Nephron progenitor cell (in vitro differentiated cells): ENCODE data around the gene DNAJC6.

Experiments used
- DNase-seq: peaks from one replicate; pipeline ENCODE4 v3.0.0; 2021
- H3K27ac Mint-ChIP-seq: 2 replicates; pipeline ENCODE4 v1.8.0; 2021; ENCODE audit warnings: mild to moderate bottlenecking, moderate library complexity, mixed read lengths
- H3K27me3 Mint-ChIP-seq: 2 replicates; pipeline ENCODE4 v1.8.0; 2021; ENCODE audit warnings: mild to moderate bottlenecking, low read depth, mixed read lengths; ENCODE audit not compliant: poor library complexity
- H3K36me3 Mint-ChIP-seq: 2 replicates; pipeline ENCODE4 v1.8.0; 2021; ENCODE audit warnings: low read depth, mixed read lengths
- H3K4me1 Mint-ChIP-seq: 2 replicates; pipeline ENCODE4 v1.8.0; 2021; ENCODE audit warnings: mixed read lengths
- H3K4me3 Mint-ChIP-seq: 2 replicates; pipeline ENCODE4 v1.8.0; 2021; ENCODE audit warnings: mild to moderate bottlenecking, moderate library complexity, mixed read lengths
- H3K9me3 Mint-ChIP-seq: 2 replicates; pipeline ENCODE4 v1.8.0; 2021; ENCODE audit warnings: mild to moderate bottlenecking, moderate library complexity, mixed read lengths
- TF ChIP-seq, protein P1 (sequence below): fragments of 200-600 bp; sonication (generic); IDR thresholded peaks from 2 replicates; pipeline ENCODE4 v1.5.0; 2021; ENCODE audit warnings: antibody characterized with exemption

DNAJC6 gene

DNA sequence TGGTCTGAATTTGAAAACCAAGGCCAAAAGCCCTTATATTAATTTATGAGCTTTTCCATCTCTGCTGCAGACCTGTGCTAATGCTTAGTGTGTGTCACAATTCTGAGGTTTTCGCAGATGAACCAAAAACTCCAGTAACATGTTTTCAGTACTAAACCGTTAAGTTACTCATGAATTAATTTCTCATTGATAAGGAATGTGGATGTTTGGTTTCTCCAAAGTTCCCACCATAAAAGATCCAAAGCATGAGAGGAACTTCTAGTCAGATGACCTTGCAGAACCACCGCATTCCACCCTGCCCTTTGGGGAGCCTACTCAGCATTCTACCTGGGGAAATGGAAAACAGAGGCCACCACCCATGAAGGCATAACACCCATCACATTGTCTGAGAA is 103.6 kb downstream of the DNAJC6 start:
- TF ChIP-seq, protein P1, sequence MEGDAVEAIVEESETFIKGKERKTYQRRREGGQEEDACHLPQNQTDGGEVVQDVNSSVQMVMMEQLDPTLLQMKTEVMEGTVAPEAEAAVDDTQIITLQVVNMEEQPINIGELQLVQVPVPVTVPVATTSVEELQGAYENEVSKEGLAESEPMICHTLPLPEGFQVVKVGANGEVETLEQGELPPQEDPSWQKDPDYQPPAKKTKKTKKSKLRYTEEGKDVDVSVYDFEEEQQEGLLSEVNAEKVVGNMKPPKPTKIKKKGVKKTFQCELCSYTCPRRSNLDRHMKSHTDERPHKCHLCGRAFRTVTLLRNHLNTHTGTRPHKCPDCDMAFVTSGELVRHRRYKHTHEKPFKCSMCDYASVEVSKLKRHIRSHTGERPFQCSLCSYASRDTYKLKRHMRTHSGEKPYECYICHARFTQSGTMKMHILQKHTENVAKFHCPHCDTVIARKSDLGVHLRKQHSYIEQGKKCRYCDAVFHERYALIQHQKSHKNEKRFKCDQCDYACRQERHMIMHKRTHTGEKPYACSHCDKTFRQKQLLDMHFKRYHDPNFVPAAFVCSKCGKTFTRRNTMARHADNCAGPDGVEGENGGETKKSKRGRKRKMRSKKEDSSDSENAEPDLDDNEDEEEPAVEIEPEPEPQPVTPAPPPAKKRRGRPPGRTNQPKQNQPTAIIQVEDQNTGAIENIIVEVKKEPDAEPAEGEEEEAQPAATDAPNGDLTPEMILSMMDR: no peak
- H3K36me3 Mint-ChIP-seq: no peaks in the 10 kb centered on the region
- H3K4me3 Mint-ChIP-seq: no peak overlapping the region
- peaks cover 13% of the 10 kb centered on the region for H3K27me3 Mint-ChIP-seq
- H3K9me3 Mint-ChIP-seq: no peaks in the 10 kb centered on the region
- H3K27ac Mint-ChIP-seq: no peak overlapping the region
- no peak for DNase-seq
- no peaks in the 10 kb centered on the region for H3K4me1 Mint-ChIP-seq

DNA sequence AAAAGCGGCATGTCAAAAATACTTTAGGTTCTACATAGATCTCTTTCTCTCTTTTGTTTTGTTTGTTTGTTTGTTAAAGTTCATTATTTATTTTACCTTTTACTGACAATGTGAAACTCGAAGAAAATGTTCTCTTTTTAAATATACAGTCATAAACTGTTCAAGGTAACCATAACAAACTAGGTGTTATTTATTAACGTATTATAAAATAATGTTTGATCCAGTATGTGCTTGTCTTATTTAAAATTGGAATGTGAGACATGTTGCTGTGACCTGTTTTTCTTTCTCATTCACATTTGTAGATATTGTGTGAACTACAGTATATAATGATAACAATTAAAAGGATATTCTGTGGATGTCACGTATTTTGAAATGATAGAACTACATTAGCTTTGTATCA is 105.2 kb downstream of the DNAJC6 start:
- Mint-ChIP-seq H3K36me3 (no peaks in the 10 kb centered on the region), H3K4me3 (no peak overlapping the region), H3K4me1 (peaks cover 9% of the 10 kb centered on the region), H3K9me3 (peaks cover 9% of the 10 kb centered on the region), H3K27ac (no peak overlapping the region), H3K27me3 (peaks cover 16% of the 10 kb centered on the region)
- TF ChIP-seq, protein P1: no peak
- no peak for DNase-seq

DNA sequence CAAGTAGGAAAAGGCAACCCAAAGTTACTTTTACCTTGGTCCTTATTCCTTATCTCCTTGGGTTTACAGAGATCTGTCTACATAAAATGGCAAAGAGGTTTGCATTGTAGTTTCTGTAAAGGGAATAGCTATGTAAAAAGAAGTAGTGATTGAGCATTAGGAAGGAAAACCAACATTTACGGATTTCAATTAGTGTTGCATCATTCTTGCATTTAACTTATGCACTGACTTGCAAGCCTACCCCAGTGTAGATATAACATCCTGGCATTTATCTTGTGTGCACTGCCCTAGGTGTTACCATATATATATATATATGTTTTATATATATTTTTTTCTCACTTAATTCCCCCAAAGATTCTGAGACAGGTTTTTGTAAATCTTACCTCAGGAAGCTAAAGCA is 107.4 kb downstream of the DNAJC6 start:
- TF ChIP-seq, protein P1: no peak
- Mint-ChIP-seq H3K4me3 (no peak overlapping the region), H3K9me3 (peaks cover 9% of the 10 kb centered on the region), H3K27me3 (peaks cover 11% of the 10 kb centered on the region), H3K27ac (no peak overlapping the region), H3K36me3 (no peaks in the 10 kb centered on the region), H3K4me1 (peaks cover 14% of the 10 kb centered on the region)
- DNase-seq: no peak

DNA sequence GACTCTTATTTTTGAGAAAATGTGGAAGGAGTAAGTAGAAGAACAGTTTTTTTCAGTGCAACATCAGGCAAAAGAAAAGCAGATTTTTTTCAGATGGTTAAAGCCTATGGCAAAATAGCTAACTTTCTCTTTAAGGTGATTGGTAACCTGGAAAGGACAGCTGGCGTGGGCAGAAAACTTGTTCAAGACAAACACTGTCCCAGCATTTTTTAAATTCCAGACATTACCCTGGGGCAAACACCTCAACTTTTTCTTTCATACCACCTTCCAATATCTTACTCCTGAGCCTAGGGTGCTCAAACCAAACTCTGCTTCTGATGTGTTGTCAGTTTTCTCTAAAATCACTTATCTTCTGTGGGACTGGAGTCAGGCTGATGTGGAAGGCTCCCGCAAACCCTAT is 108.4 kb downstream of the DNAJC6 start:
- DNase-seq: no peak
- Mint-ChIP-seq H3K4me3 (no peak overlapping the region), H3K4me1 (peaks cover 14% of the 10 kb centered on the region), H3K27me3 (peaks cover 10% of the 10 kb centered on the region), H3K27ac (peak overlapping the region; percentile 33), H3K9me3 (peaks cover 9% of the 10 kb centered on the region), H3K36me3 (no peaks in the 10 kb centered on the region)
- TF ChIP-seq, protein P1: no peak

DNA sequence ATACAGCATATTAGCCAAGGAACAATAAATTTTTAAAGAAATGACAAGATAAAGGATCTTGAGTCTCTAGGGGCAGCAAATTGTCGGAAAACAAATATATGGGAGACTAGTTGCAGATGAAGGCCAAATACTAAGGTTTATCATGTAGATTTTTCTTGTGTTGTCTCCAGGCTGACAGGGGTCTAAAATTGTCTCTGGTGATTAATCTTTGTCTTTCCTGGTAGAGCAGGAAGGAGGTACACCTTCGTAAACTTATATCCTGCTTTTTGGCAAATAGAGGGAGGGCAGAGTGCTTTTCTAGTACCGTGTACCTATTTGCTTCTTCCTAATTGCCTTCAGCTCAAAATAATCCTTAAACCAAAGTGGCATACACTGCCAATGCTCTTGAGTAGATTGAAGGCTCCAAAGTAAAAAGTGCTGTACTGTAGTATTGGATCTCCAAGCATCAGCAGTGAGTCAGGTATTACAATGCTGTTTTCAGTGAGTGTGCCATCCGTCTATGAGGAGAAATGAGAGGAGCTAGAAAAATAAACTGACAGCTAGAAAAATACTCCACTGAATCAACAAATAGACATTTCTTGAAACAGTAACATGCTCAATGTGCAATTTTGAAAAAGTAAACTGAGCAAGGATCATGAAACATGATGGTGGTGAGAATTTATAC is 109.3 kb downstream of the DNAJC6 start:
- Mint-ChIP-seq H3K4me1 (peaks cover 14% of the 10 kb centered on the region), H3K4me3 (peak overlapping the region; percentile 92), H3K9me3 (peaks cover 9% of the 10 kb centered on the region), H3K27ac (no peak overlapping the region), H3K36me3 (no peaks in the 10 kb centered on the region), H3K27me3 (peaks cover 10% of the 10 kb centered on the region)
- no peak for DNase-seq
- TF ChIP-seq, protein P1: no peak
